Pulmonary artery endothelial cell (primary cell): ENCODE measurements around the gene MYB. TPM values are rescaled to one million over a fixed set of nuclear protein-coding genes. Genes with fewer than 3 reads are reported as not detected.

Experiments
- DNase-seq: peaks from one replicate; pipeline ENCODE4 v3.0.0-alpha.2; 2011; ENCODE audit warnings: low read depth, low spot score
- total RNA-seq: library from RNA; depleted of rRNA; stranded (reverse); fragments of >200 nt; gene quantifications from 2 replicates; pipeline ENCODE4 v1.2.3, GENCODE V29; 2014

MYB gene
- total RNA-seq, 1 donor from 2014 or later = 0.13 TPM

GRCh38 chr6:135187372-135187771, 6.3 kb downstream of the MYB start:
- no peak for DNase-seq

- no peak for DNase-seq
These were observed 7.6 kb downstream of the MYB start for GRCh38 chr6:135188718-135189117.

GRCh38 chr6:135189344-135189743, 8.2 kb downstream of the MYB start:
- no peak for DNase-seq

GRCh38 chr6:135191508-135192255, 10.6 kb downstream of the MYB start:
- DNase-seq = no peak

GRCh38 chr6:135192256-135193174, 11.4 kb downstream of the MYB start:
- no peak for DNase-seq

GRCh38 chr6:135193221-135193620, 12.1 kb downstream of the MYB start:
- DNase-seq = no peak

- no peak for DNase-seq
These were observed 13.9 kb downstream of the MYB start for GRCh38 chr6:135195041-135195440.

GRCh38 chr6:135195522-135195921, 14.4 kb downstream of the MYB start:
- no peak for DNase-seq

GRCh38 chr6:135196739-135197510, 15.8 kb downstream of the MYB start:
- DNase-seq = no peak

- DNase-seq = no peak
These were observed 21.7 kb downstream of the MYB start for GRCh38 chr6:135202836-135203235.

- DNase-seq = no peak
These were observed 23.8 kb downstream of the MYB start for GRCh38 chr6:135204951-135205350.

GRCh38 chr6:135209803-135210202, 28.7 kb downstream of the MYB start:
- DNase-seq = no peak

- no peak for DNase-seq
These were observed 29.7 kb downstream of the MYB start for GRCh38 chr6:135210632-135211305.

- no peak for DNase-seq
These were observed 30.2 kb downstream of the MYB start for GRCh38 chr6:135211306-135211702.

- DNase-seq = no peak
These were observed 31.1 kb downstream of the MYB start for GRCh38 chr6:135212020-135212806.

GRCh38 chr6:135212935-135213334, 31.8 kb downstream of the MYB start:
- no peak for DNase-seq

GRCh38 chr6:135213616-135214015, 32.5 kb downstream of the MYB start:
- no peak for DNase-seq

GRCh38 chr6:135215160-135215559, 34.1 kb downstream of the MYB start:
- no peak for DNase-seq

GRCh38 chr6:135215563-135215962, 34.5 kb downstream of the MYB start:
- no peak for DNase-seq

- DNase-seq = no peak
These were observed 36.6 kb downstream of the MYB start for GRCh38 chr6:135217663-135218062.
